HL-60 (cell line): ENCODE measurements around the gene FOXO3.
"Not testable (repeated sequence)": the region's sequence is repeated elsewhere in the genome, so short reads cannot be mapped to it uniquely, and the experiment has no call there.

ENCODE experiments used
- CTCF ChIP-seq: IDR thresholded peaks from one replicate; pipeline ENCODE4 v1.5.1; 2011; ENCODE audit warnings: low read length, control low read depth, inconsistent platforms; ENCODE audit not compliant: insufficient read depth
- POLR2AphosphoS5 ChIP-seq: IDR thresholded peaks from 2 replicates; pipeline ENCODE4 v1.6.1; 2012; ENCODE audit warnings: low read depth

- not testable (repeated sequence) for TF ChIP-seq CTCF, POLR2AphosphoS5
Measured at GRCh38 chr6:108663494-108664064, 102.9 kb downstream of the FOXO3 start.
